Endodermal cell (in vitro differentiated cells): Measurements from ENCODE around the gene TSPAN9. TPM values are rescaled to one million over a fixed set of nuclear protein-coding genes. Genes with fewer than 3 reads are reported as not detected.

Experiments used
- DNase-seq: peaks from one replicate; pipeline ENCODE4 v3.0.0-alpha.2; 2017
- H3K27ac ChIP-seq: 2 replicates; pipeline ENCODE4 v1.5.1; 2013; ENCODE audit warnings: mild to moderate bottlenecking, low read depth, low read length, moderate library complexity
- H3K27me3 ChIP-seq: 2 replicates; pipeline ENCODE4 v1.6.1; 2013; ENCODE audit warnings: mild to moderate bottlenecking, low read length, moderate library complexity; ENCODE audit not compliant: insufficient read depth, control insufficient read depth, poor library complexity, severe bottlenecking
- H3K36me3 ChIP-seq: 2 replicates; pipeline ENCODE4 v1.7.0; 2013; ENCODE audit warnings: mild to moderate bottlenecking, low read length, moderate library complexity; ENCODE audit not compliant: control insufficient read depth, insufficient read depth
- H3K4me1 ChIP-seq: one replicate; pipeline ENCODE4 v1.7.0; 2013; ENCODE audit warnings: low read length; ENCODE audit not compliant: control insufficient read depth, insufficient read depth
- H3K4me3 ChIP-seq: 2 replicates; pipeline ENCODE4 v1.5.1; 2013; ENCODE audit warnings: mild to moderate bottlenecking, low read length, moderate library complexity
- H3K9ac ChIP-seq: 2 replicates; pipeline ENCODE4 v1.6.1; 2013; ENCODE audit warnings: mild to moderate bottlenecking, low read length, moderate library complexity; ENCODE audit not compliant: poor library complexity, severe bottlenecking; ENCODE audit errors: extremely low read depth
- H3K9me3 ChIP-seq: 2 replicates; pipeline ENCODE4 v1.6.1; 2013; ENCODE audit warnings: mild to moderate bottlenecking, low read length, moderate library complexity; ENCODE audit not compliant: control insufficient read depth
- H3K27ac Mint-ChIP-seq: 2 replicates; pipeline ENCODE4 v1.8.0; 2020; ENCODE audit warnings: mixed read lengths
- H3K27me3 Mint-ChIP-seq: 2 replicates; pipeline ENCODE4 v1.8.0; 2021; ENCODE audit warnings: mild to moderate bottlenecking, mixed read lengths; ENCODE audit not compliant: insufficient read depth
- H3K36me3 Mint-ChIP-seq: 2 replicates; pipeline ENCODE4 v1.8.0; 2020; ENCODE audit warnings: low read depth, mixed read lengths
- H3K4me1 Mint-ChIP-seq: 2 replicates; pipeline ENCODE4 v1.8.0; 2020; ENCODE audit warnings: mixed read lengths
- H3K4me3 Mint-ChIP-seq: 2 replicates; pipeline ENCODE4 v1.8.0; 2020; ENCODE audit warnings: mild to moderate bottlenecking, moderate library complexity, mixed read lengths
- H3K9me3 Mint-ChIP-seq: 2 replicates; pipeline ENCODE4 v1.8.0; 2020; ENCODE audit warnings: mild to moderate bottlenecking, mixed read lengths
- CTCF ChIP-seq: fragments of 200-600 bp; sonication (generic); conservative IDR thresholded peaks from 2 replicates; pipeline ENCODE4 v1.5.0; 2021; ENCODE audit warnings: antibody characterized with exemption, mild to moderate bottlenecking
- WGBS, 2 experiments: methylation state at CpG; one replicate each; pipeline versions ENCODE4 v1.1.5 to v1.1.7; 2013; ENCODE audit warnings: missing lambda C conversion rate in 2 of 2, mixed read lengths in 1 of 2; ENCODE audit not compliant: insufficient coverage in 1 of 2, insufficient read length in 1 of 2; 5-methylcytosine and 5-hydroxymethylcytosine counted together
- total RNA-seq, 2 donors: library from RNA; stranded (reverse); fragmentation: NEBNext Ultra II Directional in 1 of 2; extraction: Animal tissue kit (Norgen Biotek cat#: 25700) in 1 of 2; gene quantifications; 2 replicates in 1 of 2; 3 replicates in 1 of 2; pipeline ENCODE4 v1.2.1, GENCODE V29; 2021

The TSPAN9 gene
- total RNA-seq, 2 donors from 2014 or later, result 31.9 to 80.8 TPM

DNA sequence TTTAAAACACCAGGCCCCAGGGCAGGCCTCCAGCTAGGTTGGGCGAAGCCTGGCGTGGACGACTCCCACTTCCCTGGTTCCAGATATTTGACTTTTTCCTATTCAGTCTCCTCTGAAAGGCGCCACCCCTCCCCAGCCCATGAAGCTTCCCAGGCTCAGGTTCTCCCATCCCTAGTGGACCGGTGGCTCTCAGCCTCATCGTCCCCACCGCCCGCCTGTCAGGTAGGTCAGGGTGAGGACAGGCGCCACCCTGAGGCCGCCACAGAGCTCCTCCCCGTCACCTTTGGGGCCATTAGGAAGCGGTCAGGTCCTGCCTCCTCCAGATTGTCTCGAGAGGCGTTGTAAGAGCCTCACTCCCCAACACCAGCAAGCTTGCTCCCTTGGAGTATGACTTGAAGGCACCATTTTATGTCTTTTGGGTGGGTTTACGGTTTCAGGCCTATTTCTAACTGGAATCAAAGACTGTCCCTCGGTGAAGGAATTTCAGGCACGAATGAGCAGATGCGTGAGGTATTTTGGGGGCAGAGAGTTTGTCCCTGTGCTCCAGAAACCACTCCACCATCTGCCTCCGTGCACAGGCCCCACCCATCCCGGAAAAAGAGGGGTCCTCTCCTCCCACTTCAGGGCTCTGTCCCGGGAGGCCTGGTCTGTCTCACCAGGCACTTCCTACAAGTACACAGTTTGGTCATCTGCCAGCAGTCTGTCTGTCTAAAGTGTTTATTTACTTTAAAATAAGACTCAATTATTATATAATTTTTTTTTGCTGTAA lies 55.6 kb downstream of the TSPAN9 start:
- WGBS, 2 experiments, result 71 to 75% methylated on average over 10 to 21 of the region's 21 CpGs
- H3K9me3 Mint-ChIP-seq, result peaks cover 1% of the 10 kb centered on the region
- DNase-seq, result peak; percentile 91
- peak overlapping the region; percentile 73 for H3K27ac Mint-ChIP-seq
- Histone ChIP-seq H3K9me3 (no peaks in the 10 kb centered on the region), H3K27ac (no peak overlapping the region), H3K9ac (no peak overlapping the region), H3K27me3 (no peaks in the 10 kb centered on the region), H3K4me3 (no peak overlapping the region), H3K4me1 (no peaks in the 10 kb centered on the region), H3K36me3 (no peaks in the 10 kb centered on the region)
- H3K27me3 Mint-ChIP-seq, result no peaks in the 10 kb centered on the region
- H3K4me1 Mint-ChIP-seq, result peaks cover 20% of the 10 kb centered on the region
- peaks cover 16% of the 10 kb centered on the region for H3K36me3 Mint-ChIP-seq
- peak; percentile 77 for TF ChIP-seq CTCF
- H3K4me3 Mint-ChIP-seq, result no peak overlapping the region

GRCh38 chr12:3133405-3133783 lies 56.2 kb downstream of the TSPAN9 start:
- no peaks in the 10 kb centered on the region for H3K36me3 ChIP-seq
- no peak overlapping the region for H3K27ac ChIP-seq
- Mint-ChIP-seq H3K27ac (no peak overlapping the region), H3K9me3 (peaks cover 1% of the 10 kb centered on the region), H3K36me3 (peaks cover 12% of the 10 kb centered on the region), H3K4me3 (no peak overlapping the region), H3K4me1 (peaks cover 22% of the 10 kb centered on the region), H3K27me3 (no peaks in the 10 kb centered on the region)
- H3K27me3 ChIP-seq, result no peaks in the 10 kb centered on the region
- no peak overlapping the region for H3K9ac ChIP-seq
- DNase-seq, result no peak
- TF ChIP-seq CTCF, result no peak
- no peak overlapping the region for H3K4me3 ChIP-seq
- no peaks in the 10 kb centered on the region for H3K4me1 ChIP-seq
- H3K9me3 ChIP-seq, result no peaks in the 10 kb centered on the region

DNA sequence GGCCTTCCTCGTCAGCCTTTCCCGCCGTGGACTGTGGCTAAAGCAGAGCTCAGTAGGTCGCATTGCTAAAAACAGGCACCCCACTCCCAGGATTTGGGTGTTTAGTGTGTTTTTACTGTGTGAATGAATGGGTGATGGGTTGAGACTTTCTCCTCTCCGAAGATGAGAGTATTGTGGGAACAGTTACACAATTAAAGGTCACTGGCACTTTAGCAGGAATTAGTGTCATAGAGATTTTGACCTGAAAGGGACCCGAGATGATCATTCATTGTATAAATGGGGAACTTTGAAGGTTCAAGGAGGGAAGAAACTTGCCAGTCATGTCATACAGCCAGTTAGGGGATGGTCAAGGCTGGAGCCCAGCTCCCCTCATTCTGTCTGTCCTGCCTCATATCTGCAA lies 56.9 kb downstream of the TSPAN9 start:
- Histone ChIP-seq H3K4me1 (peaks cover 5% of the 10 kb centered on the region), H3K9ac (no peak overlapping the region), H3K27ac (no peak overlapping the region), H3K9me3 (no peaks in the 10 kb centered on the region), H3K4me3 (no peak overlapping the region), H3K27me3 (no peaks in the 10 kb centered on the region), H3K36me3 (no peaks in the 10 kb centered on the region)
- WGBS, 2 experiments, result 88% methylated on average over 6 of the region's 6 CpGs
- H3K9me3 Mint-ChIP-seq, result peaks cover under 1% of the 10 kb centered on the region
- peaks cover 4% of the 10 kb centered on the region for H3K36me3 Mint-ChIP-seq
- DNase-seq, result no peak
- no peak overlapping the region for H3K4me3 Mint-ChIP-seq
- H3K27me3 Mint-ChIP-seq, result no peaks in the 10 kb centered on the region
- H3K27ac Mint-ChIP-seq, result no peak overlapping the region
- peaks cover 29% of the 10 kb centered on the region for H3K4me1 Mint-ChIP-seq
- no peak for TF ChIP-seq CTCF
